Colonic mucosa (tissue), 4 donors: ENCODE measurements around the gene DDR2. TPM values are rescaled to one million over a fixed set of nuclear protein-coding genes. Genes with fewer than 3 reads are reported as not detected.

Experiments
- DNase-seq: peaks from one replicate; pipeline ENCODE4 v3.0.0-alpha.2; 2020
- H3K27ac ChIP-seq: fragments of 200-600 bp; one replicate; pipeline ENCODE4 v1.8.0; 2021
- H3K27me3 ChIP-seq: fragments of 200-600 bp; one replicate; pipeline ENCODE4 v1.8.0; 2021
- H3K36me3 ChIP-seq: fragments of 200-600 bp; one replicate; pipeline ENCODE4 v1.8.0; 2021
- H3K4me1 ChIP-seq: fragments of 200-600 bp; one replicate; pipeline ENCODE4 v1.8.0; 2021; ENCODE audit warnings: mild to moderate bottlenecking
- H3K4me3 ChIP-seq: fragments of 200-600 bp; one replicate; pipeline ENCODE4 v1.8.0; 2021
- H3K9ac ChIP-seq, 2 donors: one replicate each; pipeline ENCODE4 v1.7.0; 2013; ENCODE audit warnings: control low read depth in 2 of 2, low read depth in 2 of 2, low read length in 2 of 2
- H3K9me3 ChIP-seq: fragments of 200-600 bp; one replicate; pipeline ENCODE4 v1.8.0; 2021
- intact Hi-C: fragments of 100-400 bp; cut with DNase I; formaldehyde crosslinking; loops from one replicate; pipeline ENCODE4 v1.14.1; 2022
- total RNA-seq, 2 donors: library from RNA; stranded (reverse); fragmentation: NEBNext Ultra II Directional in 1 of 2; extraction: Animal tissue kit (Norgen Biotek cat#: 25700) in 1 of 2; gene quantifications; one replicate each; pipeline ENCODE4 v1.2.1, GENCODE V29; 2021
- TF ChIP-seq, protein P1 (sequence below): fragments of 200-600 bp; IDR thresholded peaks from one replicate; pipeline ENCODE4 v1.8.0; 2022; ENCODE audit warnings: antibody characterized with exemption, mild to moderate bottlenecking
- donor health status: healthy.
- donor health status: DM: no; HTN: no; CAD: no.
- donor health status: DM: no; HTN: no; CAD: no.

The DDR2 gene
- total RNA-seq, 2 donors from 2014 or later, result 7.6 to 26.5 TPM

DNA sequence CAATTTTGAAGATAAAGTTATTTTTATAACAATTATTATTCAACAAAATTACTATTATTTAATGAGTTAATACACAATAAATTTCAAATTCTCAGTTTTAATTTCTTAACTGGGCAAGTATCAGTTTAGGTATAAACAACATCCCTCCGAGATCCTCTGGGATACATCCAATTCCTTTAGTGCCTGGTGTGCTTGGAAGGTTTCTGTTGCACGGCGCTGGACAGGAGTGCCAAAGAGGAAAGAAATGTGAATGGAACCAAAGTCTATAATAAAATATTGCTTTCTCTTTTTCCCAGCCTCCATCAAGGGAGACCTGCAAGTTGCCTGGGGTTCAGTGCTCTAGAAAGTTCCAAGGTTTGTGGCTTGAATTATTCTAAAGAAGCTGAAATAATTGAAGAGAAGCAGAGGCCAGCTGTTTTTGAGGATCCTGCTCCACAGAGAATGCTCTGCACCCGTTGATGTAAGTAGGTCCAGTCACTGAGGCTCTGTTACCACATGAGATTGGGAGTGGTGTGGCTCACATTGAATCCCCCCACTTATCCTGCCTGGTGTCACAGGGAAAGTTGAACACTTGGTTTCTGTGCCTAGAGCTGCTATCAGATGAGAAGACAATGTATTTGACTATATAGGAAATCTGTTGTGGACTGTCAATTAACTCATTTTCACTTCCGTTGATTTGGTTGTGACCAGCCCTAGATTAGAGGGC, 22.8 kb downstream of the DDR2 start:
- TF ChIP-seq, protein P1, sequence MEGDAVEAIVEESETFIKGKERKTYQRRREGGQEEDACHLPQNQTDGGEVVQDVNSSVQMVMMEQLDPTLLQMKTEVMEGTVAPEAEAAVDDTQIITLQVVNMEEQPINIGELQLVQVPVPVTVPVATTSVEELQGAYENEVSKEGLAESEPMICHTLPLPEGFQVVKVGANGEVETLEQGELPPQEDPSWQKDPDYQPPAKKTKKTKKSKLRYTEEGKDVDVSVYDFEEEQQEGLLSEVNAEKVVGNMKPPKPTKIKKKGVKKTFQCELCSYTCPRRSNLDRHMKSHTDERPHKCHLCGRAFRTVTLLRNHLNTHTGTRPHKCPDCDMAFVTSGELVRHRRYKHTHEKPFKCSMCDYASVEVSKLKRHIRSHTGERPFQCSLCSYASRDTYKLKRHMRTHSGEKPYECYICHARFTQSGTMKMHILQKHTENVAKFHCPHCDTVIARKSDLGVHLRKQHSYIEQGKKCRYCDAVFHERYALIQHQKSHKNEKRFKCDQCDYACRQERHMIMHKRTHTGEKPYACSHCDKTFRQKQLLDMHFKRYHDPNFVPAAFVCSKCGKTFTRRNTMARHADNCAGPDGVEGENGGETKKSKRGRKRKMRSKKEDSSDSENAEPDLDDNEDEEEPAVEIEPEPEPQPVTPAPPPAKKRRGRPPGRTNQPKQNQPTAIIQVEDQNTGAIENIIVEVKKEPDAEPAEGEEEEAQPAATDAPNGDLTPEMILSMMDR, result no peak
- no peaks in the 10 kb centered on the region for H3K4me1 ChIP-seq
- H3K4me3 ChIP-seq, result no peak overlapping the region
- intact Hi-C loops, result no loop called here
- H3K36me3 ChIP-seq, result no peaks in the 10 kb centered on the region
- no peak overlapping the region for H3K27ac ChIP-seq
- no peaks in the 10 kb centered on the region for H3K27me3 ChIP-seq
- no peak overlapping the region for H3K9ac ChIP-seq
- no peak for DNase-seq
- no peaks in the 10 kb centered on the region for H3K9me3 ChIP-seq

DNA sequence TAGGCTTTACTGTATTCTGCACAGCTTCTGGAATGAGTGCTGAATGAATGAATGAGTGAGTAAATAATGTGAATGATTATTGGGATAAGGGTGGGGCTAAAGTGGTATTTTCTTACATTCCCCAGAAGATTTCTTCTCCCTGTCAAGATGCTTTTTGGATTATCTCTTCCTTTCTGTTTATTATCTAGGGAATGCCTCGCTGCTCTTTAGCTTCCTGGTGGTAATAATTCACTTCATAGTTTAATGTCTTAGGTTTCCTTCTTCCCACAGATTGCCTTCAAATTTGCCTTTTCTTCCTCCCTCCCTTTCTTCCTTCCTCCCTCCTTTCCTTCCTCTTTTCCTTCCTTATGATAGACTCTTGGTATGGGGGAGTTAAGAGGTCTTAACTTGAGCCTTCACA, 24.0 kb downstream of the DDR2 start:
- H3K36me3 ChIP-seq, result no peaks in the 10 kb centered on the region
- no peak overlapping the region for H3K27ac ChIP-seq
- no peaks in the 10 kb centered on the region for H3K27me3 ChIP-seq
- TF ChIP-seq, protein P1, result no peak
- intact Hi-C loops, result no loop called here
- no peaks in the 10 kb centered on the region for H3K9me3 ChIP-seq
- H3K4me3 ChIP-seq, result no peak overlapping the region
- no peaks in the 10 kb centered on the region for H3K4me1 ChIP-seq
- no peak overlapping the region for H3K9ac ChIP-seq
- DNase-seq, result no peak

DNA sequence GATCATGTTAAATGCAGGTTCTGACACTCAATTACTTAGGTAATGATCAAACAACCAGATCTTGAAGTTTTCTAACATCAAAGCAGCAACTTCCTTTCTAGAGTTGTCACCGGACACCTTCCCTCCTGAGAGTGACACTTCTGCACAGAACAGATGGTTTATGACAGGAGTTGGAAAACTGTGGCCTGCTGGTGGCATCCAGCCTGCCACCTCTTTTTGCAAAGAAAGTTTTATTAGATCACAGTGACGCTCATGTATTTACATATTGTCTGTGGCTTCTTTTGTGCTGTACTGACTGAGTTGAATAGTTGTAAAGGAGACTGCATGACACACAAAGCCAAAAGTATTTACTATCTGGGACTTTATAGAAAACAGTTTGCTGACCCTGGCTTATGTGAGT, 28.3 kb downstream of the DDR2 start:
- Histone ChIP-seq H3K27ac (no peak overlapping the region), H3K9ac (no peak overlapping the region), H3K4me1 (no peaks in the 10 kb centered on the region), H3K27me3 (no peaks in the 10 kb centered on the region), H3K9me3 (no peaks in the 10 kb centered on the region), H3K36me3 (no peaks in the 10 kb centered on the region), H3K4me3 (no peak overlapping the region)
- DNase-seq, result no peak
- TF ChIP-seq, protein P1, result no peak
- intact Hi-C loops, result no loop called here

DNA sequence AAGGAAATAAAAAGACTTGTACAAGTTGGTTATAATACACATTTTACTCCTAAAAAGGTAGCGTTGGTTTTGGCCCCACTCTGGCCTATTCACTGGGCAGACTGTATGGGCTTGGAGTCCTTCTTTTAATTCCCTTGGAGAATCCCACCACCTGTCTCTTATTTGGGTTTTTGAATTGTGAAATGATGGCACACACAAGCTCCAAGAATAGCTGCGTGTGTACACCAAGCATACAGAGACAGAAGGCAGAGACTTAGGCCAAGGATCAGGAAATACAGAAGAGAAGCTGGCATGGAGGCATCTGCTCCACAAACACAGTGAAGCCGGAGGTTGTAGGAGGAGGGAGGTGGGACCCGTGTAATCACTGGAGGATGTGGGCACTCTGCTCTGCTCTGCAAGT, 29.1 kb downstream of the DDR2 start:
- DNase-seq, result no peak
- intact Hi-C loops, result no loop called here
- Histone ChIP-seq H3K4me3 (no peak overlapping the region), H3K9ac (no peak overlapping the region), H3K4me1 (no peaks in the 10 kb centered on the region), H3K27ac (no peak overlapping the region), H3K27me3 (no peaks in the 10 kb centered on the region), H3K36me3 (no peaks in the 10 kb centered on the region), H3K9me3 (no peaks in the 10 kb centered on the region)
- TF ChIP-seq, protein P1, result no peak

DNA sequence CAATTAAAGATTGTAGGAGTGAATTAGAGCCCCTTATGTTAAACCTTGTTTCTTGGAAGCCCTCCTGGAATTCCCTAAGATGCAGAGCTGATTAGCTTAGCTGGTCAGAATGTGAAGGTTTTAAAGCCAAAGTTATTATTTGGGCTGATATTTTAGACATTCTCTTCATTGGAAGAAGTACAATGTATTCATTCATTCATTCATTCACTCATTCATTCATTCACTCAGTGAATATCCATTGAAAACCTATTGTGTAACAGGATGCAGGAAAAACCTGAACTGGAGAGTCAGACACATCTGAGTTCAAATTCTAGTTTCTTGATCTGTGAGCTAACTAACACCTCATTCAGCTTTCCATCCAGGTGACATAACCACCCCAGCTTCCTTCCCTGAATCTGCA, 29.7 kb downstream of the DDR2 start:
- Histone ChIP-seq H3K27me3 (no peaks in the 10 kb centered on the region), H3K36me3 (no peaks in the 10 kb centered on the region), H3K9me3 (no peaks in the 10 kb centered on the region), H3K27ac (no peak overlapping the region), H3K4me1 (no peaks in the 10 kb centered on the region), H3K9ac (no peak overlapping the region), H3K4me3 (no peak overlapping the region)
- DNase-seq, result no peak
- intact Hi-C loops, result no loop called here
- TF ChIP-seq, protein P1, result no peak
